K562 (cell line): Measurements from ENCODE around the gene ITGB5. TPM values are rescaled to one million over a fixed set of nuclear protein-coding genes. Genes with fewer than 3 reads are reported as not detected.

Experiments
- FOXO4 ChIP-seq: fragments of 450-650 bp; formaldehyde crosslinking; IDR thresholded peaks from 2 replicates; pipeline ENCODE4 v1.4.0; 2020; ENCODE audit warnings: mild to moderate bottlenecking, moderate library complexity
- NEUROD1 ChIP-seq: fragments of 150-350 bp; IDR thresholded peaks from 2 replicates; pipeline ENCODE4 v1.6.1; 2014; ENCODE audit warnings: borderline replicate concordance, low read length, low read depth; ENCODE audit not compliant: partially characterized antibody
- ZBTB40 ChIP-seq, 2 experiments: fragments of 450-650 bp in 1 of 2; sonication (generic) in 1 of 2; formaldehyde crosslinking in 1 of 2; IDR thresholded peaks; 2 replicates each; pipeline versions ENCODE4 v1.7.1 to v1.9.0; 2016 to 2022; ENCODE audit warnings: inconsistent platforms in 1 of 2, mild to moderate bottlenecking in 1 of 2, missing genetic modification reagents in 1 of 2
- ZNF384 ChIP-seq: IDR thresholded peaks from 2 replicates; pipeline ENCODE4 v1.6.1; 2012; ENCODE audit warnings: low read depth, low read length, improper control_type of control experiment
- ZNF75A ChIP-seq: fragments of 450-650 bp; formaldehyde crosslinking; IDR thresholded peaks from 2 replicates; pipeline ENCODE4 v1.4.0; 2020; ENCODE audit warnings: mild to moderate bottlenecking
- polyA plus RNA-seq, 8 experiments: library from polyadenylated mRNA; depleted of rRNA in 4 of 8; stranded (reverse) in 5 of 8; unstranded in 3 of 8; fragments of >200 nt; fragmentation: Nextera tagmentation in 2 of 8; fragmentation: Illumina TruSeq in 1 of 8; extraction: Ambion mirVana in 2 of 8; extraction: Trizol in 1 of 8; gene quantifications; 2 replicates each; pipeline versions ENCODE4 v1.2.1 to v1.2.3, GENCODE V29; 2011 to 2014; ENCODE audit warnings: inconsistent platforms in 1 of 8, missing spikeins in 1 of 8
- total RNA-seq, 7 experiments: library from RNA; depleted of rRNA in 6 of 7; stranded (reverse); fragments of >200 nt in 6 of 7; fragmentation: Illumina TruSeq in 2 of 7; extraction: Trizol in 2 of 7; gene quantifications; 2 replicates each; pipeline versions ENCODE4 v1.2.1 to v1.2.3, GENCODE V29; 2011 to 2021; ENCODE audit warnings: low replicate concordance in 1 of 7

The ITGB5 gene
- total and polyA plus RNA-seq, 9 of the 15 experiments (the other 6 are each of a cell fraction or from before 2014, with no cell fraction given): 1.7 to 46.8 (median 9.9) TPM

GRCh38 chr3:124791639-124792151, 95.5 kb downstream of the ITGB5 start (continued):
- TF ChIP-seq FOXO4 (CRISPR knock-in tag) (no peak), ZNF75A (CRISPR knock-in tag) (no peak), NEUROD1 (no peak), ZNF384 (no peak), ZBTB40 (IDR thresholded peaks at IDR 0.05) (no peak), ZBTB40 (CRISPR knock-in tag; IDR thresholded peaks at IDR 0.05) (no peak)
